Endodermal cell (in vitro differentiated cells): ENCODE measurements around the gene SRR. TPM values are rescaled to one million over a fixed set of nuclear protein-coding genes. Genes with fewer than 3 reads are reported as not detected.

Experiments used
- DNase-seq: peaks from one replicate; pipeline ENCODE4 v3.0.0-alpha.2; 2017
- H3K27ac ChIP-seq: 2 replicates; pipeline ENCODE4 v1.5.1; 2013; ENCODE audit warnings: mild to moderate bottlenecking, low read depth, low read length, moderate library complexity
- H3K27me3 ChIP-seq: 2 replicates; pipeline ENCODE4 v1.6.1; 2013; ENCODE audit warnings: mild to moderate bottlenecking, low read length, moderate library complexity; ENCODE audit not compliant: insufficient read depth, control insufficient read depth, poor library complexity, severe bottlenecking
- H3K36me3 ChIP-seq: 2 replicates; pipeline ENCODE4 v1.7.0; 2013; ENCODE audit warnings: mild to moderate bottlenecking, low read length, moderate library complexity; ENCODE audit not compliant: control insufficient read depth, insufficient read depth
- H3K4me1 ChIP-seq: one replicate; pipeline ENCODE4 v1.7.0; 2013; ENCODE audit warnings: low read length; ENCODE audit not compliant: control insufficient read depth, insufficient read depth
- H3K4me3 ChIP-seq: 2 replicates; pipeline ENCODE4 v1.5.1; 2013; ENCODE audit warnings: mild to moderate bottlenecking, low read length, moderate library complexity
- H3K9ac ChIP-seq: 2 replicates; pipeline ENCODE4 v1.6.1; 2013; ENCODE audit warnings: mild to moderate bottlenecking, low read length, moderate library complexity; ENCODE audit not compliant: poor library complexity, severe bottlenecking; ENCODE audit errors: extremely low read depth
- H3K9me3 ChIP-seq: 2 replicates; pipeline ENCODE4 v1.6.1; 2013; ENCODE audit warnings: mild to moderate bottlenecking, low read length, moderate library complexity; ENCODE audit not compliant: control insufficient read depth
- H3K27ac Mint-ChIP-seq: 2 replicates; pipeline ENCODE4 v1.8.0; 2020; ENCODE audit warnings: mixed read lengths
- H3K27me3 Mint-ChIP-seq: 2 replicates; pipeline ENCODE4 v1.8.0; 2021; ENCODE audit warnings: mild to moderate bottlenecking, mixed read lengths; ENCODE audit not compliant: insufficient read depth
- H3K36me3 Mint-ChIP-seq: 2 replicates; pipeline ENCODE4 v1.8.0; 2020; ENCODE audit warnings: low read depth, mixed read lengths
- H3K4me1 Mint-ChIP-seq: 2 replicates; pipeline ENCODE4 v1.8.0; 2020; ENCODE audit warnings: mixed read lengths
- H3K4me3 Mint-ChIP-seq: 2 replicates; pipeline ENCODE4 v1.8.0; 2020; ENCODE audit warnings: mild to moderate bottlenecking, moderate library complexity, mixed read lengths
- H3K9me3 Mint-ChIP-seq: 2 replicates; pipeline ENCODE4 v1.8.0; 2020; ENCODE audit warnings: mild to moderate bottlenecking, mixed read lengths
- CTCF ChIP-seq: fragments of 200-600 bp; sonication (generic); conservative IDR thresholded peaks from 2 replicates; pipeline ENCODE4 v1.5.0; 2021; ENCODE audit warnings: antibody characterized with exemption, mild to moderate bottlenecking
- WGBS, 2 experiments: methylation state at CpG; one replicate each; pipeline versions ENCODE4 v1.1.5 to v1.1.7; 2013; ENCODE audit warnings: missing lambda C conversion rate in 2 of 2, mixed read lengths in 1 of 2; ENCODE audit not compliant: insufficient coverage in 1 of 2, insufficient read length in 1 of 2; 5-methylcytosine and 5-hydroxymethylcytosine counted together
- total RNA-seq, 2 donors: library from RNA; stranded (reverse); fragmentation: NEBNext Ultra II Directional in 1 of 2; extraction: Animal tissue kit (Norgen Biotek cat#: 25700) in 1 of 2; gene quantifications; 2 replicates in 1 of 2; 3 replicates in 1 of 2; pipeline ENCODE4 v1.2.1, GENCODE V29; 2021

SRR gene
- total RNA-seq, 2 donors from 2014 or later = 10.2 to 38.0 TPM

DNA sequence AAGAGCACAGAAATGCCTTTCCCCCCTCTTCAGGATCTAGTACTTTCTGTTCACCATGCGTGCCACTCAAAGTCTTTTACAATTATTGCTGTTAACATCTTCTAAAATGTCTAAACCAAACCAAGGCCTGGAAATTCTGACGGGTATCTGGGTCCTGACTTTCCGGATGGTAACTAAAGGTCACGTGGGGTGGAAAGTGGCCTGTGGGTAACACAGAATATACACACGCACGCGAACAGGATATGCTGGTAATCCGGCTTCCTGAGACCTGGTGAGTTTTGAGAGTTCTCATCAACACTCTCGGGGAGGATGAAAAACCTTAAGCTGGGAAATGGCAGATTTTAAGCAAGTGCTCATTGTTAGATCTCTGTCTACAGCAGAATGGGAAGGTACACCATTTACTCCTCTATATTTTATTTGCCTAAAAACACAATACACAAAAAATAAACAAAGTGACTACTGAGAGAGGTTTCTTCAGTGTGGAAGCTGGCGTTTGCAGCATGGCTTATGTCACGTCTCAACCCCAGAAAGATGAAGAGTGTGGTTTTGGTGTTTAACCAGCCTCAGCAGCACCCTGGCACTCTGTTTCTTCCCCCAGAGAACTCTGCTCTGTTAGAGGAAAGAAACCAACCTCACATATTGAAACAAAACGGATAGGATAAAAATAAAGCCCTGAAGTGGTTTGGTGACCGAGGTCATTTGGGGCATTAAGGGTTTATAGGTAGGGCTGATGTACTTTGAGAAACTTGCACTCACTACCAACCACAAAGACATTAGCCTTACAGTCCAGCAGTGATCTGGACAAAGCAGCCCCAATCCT, 37.5 kb upstream of the SRR start:
- H3K27me3 Mint-ChIP-seq = no peaks in the 10 kb centered on the region

DNA sequence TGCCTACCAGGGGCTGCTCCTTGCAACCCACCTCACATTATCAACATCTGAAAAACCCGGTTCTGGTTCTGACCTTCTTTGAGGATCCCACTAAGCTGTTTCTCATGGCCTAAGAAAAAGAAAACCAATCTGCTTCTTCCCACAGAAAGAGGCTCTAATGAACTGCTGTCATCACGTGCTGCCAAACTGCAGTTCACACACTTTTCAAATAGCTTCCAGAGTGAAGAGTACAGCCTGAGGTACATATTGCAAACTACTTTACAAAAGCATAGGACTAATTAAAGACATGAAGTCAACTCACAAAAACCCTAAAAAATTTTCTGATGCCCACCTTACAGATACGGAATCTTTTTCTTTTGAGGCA, 36.9 kb upstream of the SRR start:
- no peak overlapping the region for H3K27ac ChIP-seq
- 86 to 100% methylated on average over 2 to 3 of the region's 3 CpGs for WGBS, 2 experiments
- Mint-ChIP-seq H3K9me3 (no peaks in the 10 kb centered on the region), H3K4me3 (no peak overlapping the region), H3K27ac (peak overlapping the region; percentile 35), H3K27me3 (no peaks in the 10 kb centered on the region), H3K36me3 (peaks cover 49% of the 10 kb centered on the region), H3K4me1 (peaks cover 13% of the 10 kb centered on the region)
- no peak overlapping the region for H3K9ac ChIP-seq
- peaks cover 76% of the 10 kb centered on the region for H3K36me3 ChIP-seq
- no peak for TF ChIP-seq CTCF
- no peaks in the 10 kb centered on the region for H3K4me1 ChIP-seq
- no peaks in the 10 kb centered on the region for H3K9me3 ChIP-seq
- H3K4me3 ChIP-seq = no peak overlapping the region
- H3K27me3 ChIP-seq = no peaks in the 10 kb centered on the region
- DNase-seq = no peak

More for the DNA sequence above, 37.5 kb upstream of the SRR start:
- no peak for TF ChIP-seq CTCF
- 96 to 98% methylated on average over 8 to 11 of the region's 13 CpGs for WGBS, 2 experiments
- no peaks in the 10 kb centered on the region for H3K9me3 ChIP-seq
- H3K4me3 ChIP-seq = no peak overlapping the region
- H3K36me3 ChIP-seq = peaks cover 80% of the 10 kb centered on the region
- H3K9me3 Mint-ChIP-seq = no peaks in the 10 kb centered on the region
- H3K4me1 Mint-ChIP-seq = peaks cover 18% of the 10 kb centered on the region
- no peak overlapping the region for H3K27ac ChIP-seq
- H3K4me1 ChIP-seq = no peaks in the 10 kb centered on the region
- H3K4me3 Mint-ChIP-seq = no peak overlapping the region
- peaks cover 55% of the 10 kb centered on the region for H3K36me3 Mint-ChIP-seq
- H3K27me3 ChIP-seq = no peaks in the 10 kb centered on the region
- H3K27ac Mint-ChIP-seq = no peak overlapping the region
- H3K9ac ChIP-seq = no peak overlapping the region
- DNase-seq = no peak

GRCh38 chr17:2267354-2267753, 36.4 kb upstream of the SRR start:
- WGBS, 2 experiments = 85 to 87% methylated on average over 3 to 4 of the region's 4 CpGs

More at GRCh38 chr17:2267354-2267753, 36.4 kb upstream of the SRR start:
- no peak overlapping the region for H3K9ac ChIP-seq
- no peaks in the 10 kb centered on the region for H3K9me3 ChIP-seq
- H3K9me3 Mint-ChIP-seq = no peaks in the 10 kb centered on the region
- H3K27me3 Mint-ChIP-seq = no peaks in the 10 kb centered on the region
- H3K27ac Mint-ChIP-seq = no peak overlapping the region
- H3K4me3 ChIP-seq = no peak overlapping the region
- peaks cover 8% of the 10 kb centered on the region for H3K4me1 Mint-ChIP-seq
- DNase-seq = no peak
- H3K4me3 Mint-ChIP-seq = no peak overlapping the region
- no peak for TF ChIP-seq CTCF
- peaks cover 76% of the 10 kb centered on the region for H3K36me3 ChIP-seq
- H3K27me3 ChIP-seq = no peaks in the 10 kb centered on the region
- H3K4me1 ChIP-seq = no peaks in the 10 kb centered on the region
- H3K27ac ChIP-seq = no peak overlapping the region
- peaks cover 51% of the 10 kb centered on the region for H3K36me3 Mint-ChIP-seq
